HepG2 (cell line): Measurements from ENCODE around the gene DLL3. TPM values are rescaled to one million over a fixed set of nuclear protein-coding genes. Genes with fewer than 3 reads are reported as not detected.

Source experiments
- BRCA1 ChIP-seq: sonication (generic); formaldehyde crosslinking; IDR thresholded peaks from 2 replicates; pipeline ENCODE4 v1.4.0; 2020; ENCODE audit warnings: missing genetic modification reagents
- FLYWCH1 ChIP-seq: sonication (generic); formaldehyde crosslinking; IDR thresholded peaks from 2 replicates; pipeline ENCODE4 v1.8.1; 2023; ENCODE audit warnings: mild to moderate bottlenecking, missing genetic modification reagents
- HNF1A ChIP-seq, 2 experiments: sonication (generic) in 1 of 2; formaldehyde crosslinking in 1 of 2; IDR thresholded peaks; 2 replicates each; pipeline versions ENCODE4 v1.4.0 to v1.6.1; 2016 to 2020; ENCODE audit warnings: borderline replicate concordance in 1 of 2, low read depth in 1 of 2, mild to moderate bottlenecking in 1 of 2, missing genetic modification reagents in 1 of 2
- HNF4G ChIP-seq, 2 experiments: sonication (generic) in 1 of 2; formaldehyde crosslinking in 1 of 2; IDR thresholded peaks; 2 replicates each; pipeline versions ENCODE4 v1.4.0 to v1.6.1; 2011 to 2020; ENCODE audit warnings: borderline replicate concordance in 2 of 2, low read depth in 2 of 2, mild to moderate bottlenecking in 2 of 2, low read length in 1 of 2, missing genetic modification reagents in 1 of 2, moderate library complexity in 1 of 2
- KDM3A ChIP-seq: IDR thresholded peaks from 2 replicates; pipeline ENCODE4 v1.6.1; 2018; ENCODE audit warnings: low read depth, missing compliant biosample characterization
- NCOR1 ChIP-seq: fragments of 200-600 bp; sonication (generic); IDR thresholded peaks from 2 replicates; pipeline ENCODE4 v1.7.0; 2017; ENCODE audit warnings: antibody characterized with exemption, low read length, borderline replicate concordance
- REL ChIP-seq: sonication (generic); formaldehyde crosslinking; conservative IDR thresholded peaks from 2 replicates; pipeline ENCODE4 v1.8.0; 2022; ENCODE audit warnings: mild to moderate bottlenecking, missing genetic modification reagents, moderate library complexity
- RNF2 ChIP-seq: fragments of 450-650 bp; conservative IDR thresholded peaks from 2 replicates; pipeline ENCODE4 v1.6.1; 2016; ENCODE audit warnings: low read depth
- RXRA ChIP-seq: sonication (generic); formaldehyde crosslinking; IDR thresholded peaks from 2 replicates; pipeline ENCODE4 v1.5.1; 2020; ENCODE audit warnings: missing genetic modification reagents
- SP4 ChIP-seq: sonication (generic); formaldehyde crosslinking; IDR thresholded peaks from 2 replicates; pipeline ENCODE4 v1.8.1; 2023; ENCODE audit warnings: mild to moderate bottlenecking, missing genetic modification reagents
- ZBTB2 ChIP-seq: sonication (generic); formaldehyde crosslinking; IDR thresholded peaks from 2 replicates; pipeline ENCODE4 v1.8.0; 2022; ENCODE audit warnings: low read depth, missing genetic modification reagents
- ZBTB42 ChIP-seq: sonication (generic); formaldehyde crosslinking; IDR thresholded peaks from 2 replicates; pipeline ENCODE4 v1.5.0; 2020; ENCODE audit warnings: mild to moderate bottlenecking, missing genetic modification reagents
- ZNF17 ChIP-seq: sonication (generic); formaldehyde crosslinking; IDR thresholded peaks from 2 replicates; pipeline ENCODE4 v1.5.0; 2020; ENCODE audit warnings: mild to moderate bottlenecking, missing genetic modification reagents
- ZNF34 ChIP-seq: sonication (generic); formaldehyde crosslinking; IDR thresholded peaks from 2 replicates; pipeline ENCODE4 v1.4.0; 2020; ENCODE audit warnings: mild to moderate bottlenecking, missing genetic modification reagents, borderline replicate concordance
- ZNF780A ChIP-seq: sonication (generic); formaldehyde crosslinking; IDR thresholded peaks from 2 replicates; pipeline ENCODE4 v1.8.0; 2022; ENCODE audit warnings: mild to moderate bottlenecking, missing genetic modification reagents, moderate library complexity
- polyA plus RNA-seq, 8 experiments: library from polyadenylated mRNA; depleted of rRNA in 3 of 8; stranded (reverse) in 7 of 8; unstranded in 1 of 8; fragments of >200 nt; fragmentation: Illumina TruSeq in 4 of 8; extraction: Trizol in 4 of 8; gene quantifications; 2 replicates each; pipeline versions ENCODE4 v1.2.1 to v1.2.3, GENCODE V29; 2011 to 2016; ENCODE audit warnings: low read depth in 4 of 8, missing spikeins in 1 of 8, mixed read lengths in 1 of 8; ENCODE audit not compliant: insufficient read depth in 1 of 8
- total RNA-seq, 5 experiments: library from RNA; depleted of rRNA; stranded (reverse); fragments of >200 nt; fragmentation: Illumina TruSeq; extraction: Trizol; gene quantifications; 2 replicates each; pipeline ENCODE4 v1.2.3, GENCODE V29; 2016; ENCODE audit warnings: low read depth in 1 of 5
- TF ChIP-seq, protein P1 (sequence below): sonication (generic); formaldehyde crosslinking; IDR thresholded peaks from 2 replicates; pipeline ENCODE4 v1.5.0; 2020; ENCODE audit warnings: missing genetic modification reagents
- TF ChIP-seq, protein P2 (sequence below): sonication (generic); formaldehyde crosslinking; IDR thresholded peaks from 2 replicates; pipeline ENCODE4 v1.8.0; 2022; ENCODE audit warnings: mild to moderate bottlenecking, missing genetic modification reagents, moderate library complexity
- TF ChIP-seq, protein P3 (sequence below): sonication (generic); formaldehyde crosslinking; IDR thresholded peaks from 2 replicates; pipeline ENCODE4 v1.5.0; 2020; ENCODE audit warnings: mild to moderate bottlenecking, missing genetic modification reagents, borderline replicate concordance

The DLL3 gene
- total and polyA plus RNA-seq, 2 of the 13 experiments (the other 11 are each of a cell fraction or from before 2014, with no cell fraction given) = 0.35 to 0.55 TPM

GRCh38 chr19:39506944-39507714 lies 8.4 kb downstream of the DLL3 start (continued):
- TF ChIP-seq ZBTB2 (peak; percentile 93), KDM3A (no peak), ZNF34 (CRISPR knock-in tag) (no peak), ZBTB42 (CRISPR knock-in tag) (no peak), SP4 (CRISPR knock-in tag) (peak; percentile 80), REL (peak; percentile 89), BRCA1 (CRISPR knock-in tag) (peak; percentile 64; the same call in 1 of the 2 replicates), ZNF780A (CRISPR knock-in tag) (peak; percentile 83; the same call in 1 of the 2 replicates), RNF2 (peak; percentile 95), RXRA (CRISPR knock-in tag) (no peak), FLYWCH1 (CRISPR knock-in tag) (peak; percentile 97; the same call in 1 of the 2 replicates), HNF1A (IDR thresholded peaks at IDR 0.05; ENCODE audit: low read depth) (no peak), HNF1A (CRISPR knock-in tag; IDR thresholded peaks at IDR 0.05; ENCODE audit: borderline replicate concordance) (peak; percentile 67; the same call in 1 of the 2 replicates), NCOR1 (no peak), ZNF17 (CRISPR knock-in tag) (no peak), HNF4G (IDR thresholded peaks at IDR 0.05; ENCODE audit: borderline replicate concordance, low read depth, low read length) (no peak), HNF4G (CRISPR knock-in tag; IDR thresholded peaks at IDR 0.05; ENCODE audit: borderline replicate concordance, low read depth) (no peak)
- TF ChIP-seq, protein P1, sequence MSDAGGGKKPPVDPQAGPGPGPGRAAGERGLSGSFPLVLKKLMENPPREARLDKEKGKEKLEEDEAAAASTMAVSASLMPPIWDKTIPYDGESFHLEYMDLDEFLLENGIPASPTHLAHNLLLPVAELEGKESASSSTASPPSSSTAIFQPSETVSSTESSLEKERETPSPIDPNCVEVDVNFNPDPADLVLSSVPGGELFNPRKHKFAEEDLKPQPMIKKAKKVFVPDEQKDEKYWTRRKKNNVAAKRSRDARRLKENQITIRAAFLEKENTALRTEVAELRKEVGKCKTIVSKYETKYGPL (CRISPR knock-in tag) = peak; percentile 89
- TF ChIP-seq, protein P2, sequence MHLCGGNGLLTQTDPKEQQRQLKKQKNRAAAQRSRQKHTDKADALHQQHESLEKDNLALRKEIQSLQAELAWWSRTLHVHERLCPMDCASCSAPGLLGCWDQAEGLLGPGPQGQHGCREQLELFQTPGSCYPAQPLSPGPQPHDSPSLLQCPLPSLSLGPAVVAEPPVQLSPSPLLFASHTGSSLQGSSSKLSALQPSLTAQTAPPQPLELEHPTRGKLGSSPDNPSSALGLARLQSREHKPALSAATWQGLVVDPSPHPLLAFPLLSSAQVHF (CRISPR knock-in tag) = peak; percentile 96
- TF ChIP-seq, protein P3, sequence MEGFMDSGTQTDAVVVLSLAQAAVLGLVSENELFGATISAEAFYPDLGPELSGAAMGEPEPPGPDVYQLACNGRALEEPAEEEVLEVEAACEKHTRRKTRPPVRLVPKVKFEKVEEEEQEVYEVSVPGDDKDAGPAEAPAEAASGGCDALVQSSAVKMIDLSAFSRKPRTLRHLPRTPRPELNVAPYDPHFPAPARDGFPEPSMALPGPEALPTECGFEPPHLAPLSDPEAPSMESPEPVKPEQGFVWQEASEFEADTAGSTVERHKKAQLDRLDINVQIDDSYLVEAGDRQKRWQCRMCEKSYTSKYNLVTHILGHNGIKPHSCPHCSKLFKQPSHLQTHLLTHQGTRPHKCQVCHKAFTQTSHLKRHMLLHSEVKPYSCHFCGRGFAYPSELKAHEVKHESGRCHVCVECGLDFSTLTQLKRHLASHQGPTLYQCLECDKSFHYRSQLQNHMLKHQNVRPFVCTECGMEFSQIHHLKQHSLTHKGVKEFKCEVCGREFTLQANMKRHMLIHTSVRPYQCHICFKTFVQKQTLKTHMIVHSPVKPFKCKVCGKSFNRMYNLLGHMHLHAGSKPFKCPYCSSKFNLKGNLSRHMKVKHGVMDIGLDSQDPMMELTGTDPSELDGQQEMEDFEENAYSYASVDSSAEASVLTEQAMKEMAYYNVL (CRISPR knock-in tag) = 0 out of 2 replicates have a peak, but pooled peaks have one; percentile 10
